HL-60/S4 (cell line): ENCODE measurements around the gene CACNA1C.
"Not testable (repeated sequence)": the region's sequence is repeated elsewhere in the genome, so short reads cannot be mapped to it uniquely, and the experiment has no call there.

Experiments used
- in situ Hi-C: fragments of 300-500 bp; cut with MboI; formaldehyde crosslinking; loops from 2 replicates; pipeline ENCODE4 v1.14.3; 2022; ENCODE audit warnings: low sequenced_read_pairs

The CACNA1C gene

GRCh38 chr12:2247120-2247519, 194.3 kb downstream of the CACNA1C start:
- in situ Hi-C loops = no loop called here

- in situ Hi-C loops = no loop called here
These were observed 194.8 kb downstream of the CACNA1C start for GRCh38 chr12:2247596-2247995.

GRCh38 chr12:2248087-2248900, 195.5 kb downstream of the CACNA1C start:
- in situ Hi-C loops = no loop called here

GRCh38 chr12:2248901-2249381, 196.2 kb downstream of the CACNA1C start:
- in situ Hi-C loops = no loop called here

GRCh38 chr12:2250797-2251196, 198.0 kb downstream of the CACNA1C start:
- in situ Hi-C loops = no loop called here

- in situ Hi-C loops = no loop called here
These were observed 198.9 kb downstream of the CACNA1C start for GRCh38 chr12:2251526-2252209.

GRCh38 chr12:2255311-2255710, 202.5 kb downstream of the CACNA1C start:
- in situ Hi-C loops = no loop called here

GRCh38 chr12:2255731-2256130, 202.9 kb downstream of the CACNA1C start:
- in situ Hi-C loops = not testable (repeated sequence)

- in situ Hi-C loops = no loop called here
These were observed 203.7 kb downstream of the CACNA1C start for GRCh38 chr12:2256453-2256852.

GRCh38 chr12:2256915-2257314, 204.1 kb downstream of the CACNA1C start:
- in situ Hi-C loops = no loop called here

GRCh38 chr12:2258025-2258424, 205.2 kb downstream of the CACNA1C start:
- in situ Hi-C loops = no loop called here

GRCh38 chr12:2259369-2259768, 206.6 kb downstream of the CACNA1C start:
- in situ Hi-C loops = no loop called here

GRCh38 chr12:2260441-2260840, 207.7 kb downstream of the CACNA1C start:
- in situ Hi-C loops = no loop called here

GRCh38 chr12:2261708-2262107, 208.9 kb downstream of the CACNA1C start:
- in situ Hi-C loops = no loop called here

GRCh38 chr12:2262449-2262848, 209.7 kb downstream of the CACNA1C start:
- in situ Hi-C loops = no loop called here

GRCh38 chr12:2263901-2264300, 211.1 kb downstream of the CACNA1C start:
- in situ Hi-C loops = no loop called here

- in situ Hi-C loops = no loop called here
These were observed 212.0 kb downstream of the CACNA1C start for GRCh38 chr12:2264651-2265232.

GRCh38 chr12:2265461-2266167, 212.8 kb downstream of the CACNA1C start:
- in situ Hi-C loops = no loop called here

GRCh38 chr12:2266666-2267620, 214.2 kb downstream of the CACNA1C start:
- in situ Hi-C loops = no loop called here
